Endodermal cell (in vitro differentiated cells): Measurements from ENCODE around the gene PDK2. TPM values are rescaled to one million over a fixed set of nuclear protein-coding genes. Genes with fewer than 3 reads are reported as not detected.

ENCODE experiments used
- DNase-seq: peaks from one replicate; pipeline ENCODE4 v3.0.0-alpha.2; 2017
- H3K27ac ChIP-seq: 2 replicates; pipeline ENCODE4 v1.5.1; 2013; ENCODE audit warnings: mild to moderate bottlenecking, low read depth, low read length, moderate library complexity
- H3K27me3 ChIP-seq: 2 replicates; pipeline ENCODE4 v1.6.1; 2013; ENCODE audit warnings: mild to moderate bottlenecking, low read length, moderate library complexity; ENCODE audit not compliant: insufficient read depth, control insufficient read depth, poor library complexity, severe bottlenecking
- H3K36me3 ChIP-seq: 2 replicates; pipeline ENCODE4 v1.7.0; 2013; ENCODE audit warnings: mild to moderate bottlenecking, low read length, moderate library complexity; ENCODE audit not compliant: control insufficient read depth, insufficient read depth
- H3K4me1 ChIP-seq: one replicate; pipeline ENCODE4 v1.7.0; 2013; ENCODE audit warnings: low read length; ENCODE audit not compliant: control insufficient read depth, insufficient read depth
- H3K4me3 ChIP-seq: 2 replicates; pipeline ENCODE4 v1.5.1; 2013; ENCODE audit warnings: mild to moderate bottlenecking, low read length, moderate library complexity
- H3K9ac ChIP-seq: 2 replicates; pipeline ENCODE4 v1.6.1; 2013; ENCODE audit warnings: mild to moderate bottlenecking, low read length, moderate library complexity; ENCODE audit not compliant: poor library complexity, severe bottlenecking; ENCODE audit errors: extremely low read depth
- H3K9me3 ChIP-seq: 2 replicates; pipeline ENCODE4 v1.6.1; 2013; ENCODE audit warnings: mild to moderate bottlenecking, low read length, moderate library complexity; ENCODE audit not compliant: control insufficient read depth
- H3K27ac Mint-ChIP-seq: 2 replicates; pipeline ENCODE4 v1.8.0; 2020; ENCODE audit warnings: mixed read lengths
- H3K27me3 Mint-ChIP-seq: 2 replicates; pipeline ENCODE4 v1.8.0; 2021; ENCODE audit warnings: mild to moderate bottlenecking, mixed read lengths; ENCODE audit not compliant: insufficient read depth
- H3K36me3 Mint-ChIP-seq: 2 replicates; pipeline ENCODE4 v1.8.0; 2020; ENCODE audit warnings: low read depth, mixed read lengths
- H3K4me1 Mint-ChIP-seq: 2 replicates; pipeline ENCODE4 v1.8.0; 2020; ENCODE audit warnings: mixed read lengths
- H3K4me3 Mint-ChIP-seq: 2 replicates; pipeline ENCODE4 v1.8.0; 2020; ENCODE audit warnings: mild to moderate bottlenecking, moderate library complexity, mixed read lengths
- H3K9me3 Mint-ChIP-seq: 2 replicates; pipeline ENCODE4 v1.8.0; 2020; ENCODE audit warnings: mild to moderate bottlenecking, mixed read lengths
- CTCF ChIP-seq: fragments of 200-600 bp; sonication (generic); conservative IDR thresholded peaks from 2 replicates; pipeline ENCODE4 v1.5.0; 2021; ENCODE audit warnings: antibody characterized with exemption, mild to moderate bottlenecking
- WGBS, 2 experiments: methylation state at CpG; one replicate each; pipeline versions ENCODE4 v1.1.5 to v1.1.7; 2013; ENCODE audit warnings: missing lambda C conversion rate in 2 of 2, mixed read lengths in 1 of 2; ENCODE audit not compliant: insufficient coverage in 1 of 2, insufficient read length in 1 of 2; 5-methylcytosine and 5-hydroxymethylcytosine counted together
- total RNA-seq, 2 donors: library from RNA; stranded (reverse); fragmentation: NEBNext Ultra II Directional in 1 of 2; extraction: Animal tissue kit (Norgen Biotek cat#: 25700) in 1 of 2; gene quantifications; 2 replicates in 1 of 2; 3 replicates in 1 of 2; pipeline ENCODE4 v1.2.1, GENCODE V29; 2021

PDK2 gene
- total RNA-seq, 2 donors from 2014 or later = 23.0 to 24.2 TPM

GRCh38 chr17:50096758-50097157, 1.6 kb downstream of the PDK2 start:
- no peak overlapping the region for H3K27ac Mint-ChIP-seq
- Histone ChIP-seq H3K27me3 (no peaks in the 10 kb centered on the region), H3K36me3 (peaks cover 8% of the 10 kb centered on the region), H3K4me1 (peaks cover 2% of the 10 kb centered on the region), H3K9me3 (no peaks in the 10 kb centered on the region), H3K4me3 (no peak overlapping the region), H3K9ac (no peak overlapping the region), H3K27ac (no peak overlapping the region)
- H3K9me3 Mint-ChIP-seq = no peaks in the 10 kb centered on the region
- H3K4me1 Mint-ChIP-seq = peaks cover 32% of the 10 kb centered on the region
- no peak overlapping the region for H3K4me3 Mint-ChIP-seq
- TF ChIP-seq CTCF = no peak
- H3K27me3 Mint-ChIP-seq = peaks cover 8% of the 10 kb centered on the region
- no peak for DNase-seq
- 78 to 95% methylated on average over 1 to 3 of the region's 3 CpGs for WGBS, 2 experiments
- peaks cover 11% of the 10 kb centered on the region for H3K36me3 Mint-ChIP-seq

GRCh38 chr17:50097455-50097854, 2.3 kb downstream of the PDK2 start:
- Mint-ChIP-seq H3K27ac (no peak overlapping the region), H3K27me3 (peaks cover 3% of the 10 kb centered on the region)
- WGBS, 2 experiments = 50 to 74% methylated on average over 2 to 7 of the region's 7 CpGs

GRCh38 chr17:50097926-50098325, 2.8 kb downstream of the PDK2 start:
- Histone ChIP-seq H3K36me3 (peaks cover 8% of the 10 kb centered on the region), H3K27ac (no peak overlapping the region), H3K4me1 (peaks cover 7% of the 10 kb centered on the region), H3K9me3 (no peaks in the 10 kb centered on the region), H3K4me3 (no peak overlapping the region), H3K9ac (no peak overlapping the region), H3K27me3 (no peaks in the 10 kb centered on the region)
- TF ChIP-seq CTCF = no peak
- peaks cover under 1% of the 10 kb centered on the region for H3K27me3 Mint-ChIP-seq
- H3K36me3 Mint-ChIP-seq = peaks cover 11% of the 10 kb centered on the region
- no peak for DNase-seq
- H3K4me3 Mint-ChIP-seq = no peak overlapping the region
- H3K27ac Mint-ChIP-seq = no peak overlapping the region
- H3K9me3 Mint-ChIP-seq = no peaks in the 10 kb centered on the region
- WGBS, 2 experiments = 92 to 96% methylated on average over 4 of the region's 4 CpGs
- peaks cover 37% of the 10 kb centered on the region for H3K4me1 Mint-ChIP-seq

More at GRCh38 chr17:50097455-50097854, 2.3 kb downstream of the PDK2 start:
- Histone ChIP-seq H3K27ac (no peak overlapping the region), H3K36me3 (peaks cover 8% of the 10 kb centered on the region), H3K27me3 (no peaks in the 10 kb centered on the region), H3K4me3 (no peak overlapping the region), H3K4me1 (peaks cover 7% of the 10 kb centered on the region), H3K9ac (no peak overlapping the region), H3K9me3 (no peaks in the 10 kb centered on the region)
- peaks cover 11% of the 10 kb centered on the region for H3K36me3 Mint-ChIP-seq
- DNase-seq = no peak
- H3K4me1 Mint-ChIP-seq = peaks cover 37% of the 10 kb centered on the region
- H3K9me3 Mint-ChIP-seq = no peaks in the 10 kb centered on the region
- H3K4me3 Mint-ChIP-seq = no peak overlapping the region
- TF ChIP-seq CTCF = no peak
